Activated T-helper 2 cell treated with anti-CD3 and anti-CD28 coated beads, Interferon-gamma antibody, Interleukin-2, Interleukin-4, amounts not matched to agents 10 μg/mL and 5 μg/mL and 100 μg/mL, durations not matched to agents 14 hours and 24 hours and 36 hours (primary cell): Measurements from ENCODE around the gene RBM11. TPM values are rescaled to one million over a fixed set of nuclear protein-coding genes. Genes with fewer than 3 reads are reported as not detected.

Experiments
- DNase-seq: peaks from one replicate; pipeline ENCODE4 v3.0.0; 2021; ENCODE audit warnings: low spot score
- H3K27ac Mint-ChIP-seq: one replicate; pipeline ENCODE4 v1.8.0; 2021; ENCODE audit warnings: mixed read lengths
- H3K27me3 Mint-ChIP-seq: one replicate; pipeline ENCODE4 v1.8.0; 2021; ENCODE audit warnings: low read depth, mixed read lengths
- H3K36me3 Mint-ChIP-seq: one replicate; pipeline ENCODE4 v1.8.0; 2021; ENCODE audit warnings: low read depth, mixed read lengths
- H3K4me1 Mint-ChIP-seq: one replicate; pipeline ENCODE4 v1.8.0; 2021; ENCODE audit warnings: low read depth, mixed read lengths
- H3K4me3 Mint-ChIP-seq: one replicate; pipeline ENCODE4 v1.8.0; 2021; ENCODE audit warnings: low read depth, mild to moderate bottlenecking, moderate library complexity, mixed read lengths
- H3K9me3 Mint-ChIP-seq: one replicate; pipeline ENCODE4 v1.8.0; 2021; ENCODE audit warnings: mixed read lengths
- intact Hi-C: fragments of 100-400 bp; cut with micrococcal nuclease; formaldehyde crosslinking; loops from one replicate; pipeline ENCODE4 v1.15.1; 2023
- total RNA-seq: library from RNA; stranded (reverse); gene quantifications from 2 replicates; pipeline ENCODE4 v1.2.3, GENCODE V29; 2022

Gene RBM11
- total RNA-seq, 1 donor from 2014 or later: 0.50 TPM

DNA sequence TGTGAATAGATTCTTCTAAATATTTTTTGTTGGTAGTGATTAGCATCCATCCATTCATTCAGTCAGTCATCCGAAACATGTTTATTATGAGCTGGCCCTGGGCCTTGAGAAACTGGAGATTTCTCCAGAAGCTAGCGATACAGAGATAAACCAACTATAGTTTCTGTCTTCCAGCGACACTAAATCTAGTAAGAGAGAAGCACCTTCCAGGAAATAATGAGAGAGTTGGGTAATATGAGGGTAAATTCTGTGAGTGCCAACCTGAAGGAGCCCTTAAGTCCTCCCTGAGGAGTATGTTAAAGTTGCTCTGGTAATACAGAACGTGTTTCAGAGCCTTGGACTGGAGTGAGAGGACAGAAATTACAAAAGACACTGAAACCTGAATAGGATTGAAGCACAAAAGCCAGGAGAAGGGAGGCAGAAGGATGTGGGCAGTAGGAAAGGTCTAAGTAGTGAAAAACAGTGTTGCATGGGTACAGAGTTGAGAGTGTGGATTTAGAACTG, 59.8 kb downstream of the RBM11 start:
- H3K27me3 Mint-ChIP-seq: peaks cover 42% of the 10 kb centered on the region
- no peaks in the 10 kb centered on the region for H3K36me3 Mint-ChIP-seq
- no peaks in the 10 kb centered on the region for H3K9me3 Mint-ChIP-seq
- H3K27ac Mint-ChIP-seq: no peak overlapping the region
- H3K4me3 Mint-ChIP-seq: no peak overlapping the region
- no peaks in the 10 kb centered on the region for H3K4me1 Mint-ChIP-seq
- intact Hi-C loops: no loop called here
- DNase-seq: no peak

Other genes with a start within 250 kb of the RBM11 start
- gene LIPI, start 5.2 kb upstream of the RBM11 start, total RNA-seq: not detected in 2 replicates
- 40.6 and 47.6 TPM in 2 replicates for gene HSPA13, start 167.0 kb downstream of the RBM11 start, total RNA-seq